SK-N-MC (cell line): ENCODE data around the gene KCNH5.
"Not testable (repeated sequence)": the region's sequence is repeated elsewhere in the genome, so short reads cannot be mapped to it uniquely, and the experiment has no call there.

Experiments used
- DNase-seq: peaks from one replicate; pipeline ENCODE4 v3.0.0-alpha.2; 2011; ENCODE audit warnings: low read depth, low spot score
- H3K27ac ChIP-seq: fragments of 200-600 bp; sonication (generic); 2 replicates; pipeline ENCODE4 v1.5.1; 2016; ENCODE audit warnings: mixed run types
- H3K36me3 ChIP-seq: fragments of 200-600 bp; sonication (generic); 2 replicates; pipeline ENCODE4 v1.6.1; 2017; ENCODE audit warnings: antibody characterized with exemption, low read length, mixed read lengths; ENCODE audit not compliant: insufficient read depth
- H3K4me3 ChIP-seq: fragments of 200-600 bp; sonication (generic); 2 replicates; pipeline ENCODE4 v1.5.1; 2016
- H3K9ac ChIP-seq: fragments of 200-600 bp; sonication (generic); 2 replicates; pipeline ENCODE4 v1.8.0; 2017; ENCODE audit warnings: mixed run types, mixed read lengths; ENCODE audit not compliant: insufficient read length
- H3K9me3 ChIP-seq: fragments of 200-600 bp; sonication (generic); 2 replicates; pipeline ENCODE4 v1.6.1; 2017; ENCODE audit warnings: low read depth, mild to moderate bottlenecking, antibody characterized with exemption, low read length, moderate library complexity, mixed read lengths
- EZH2 ChIP-seq: fragments of 200-600 bp; sonication (generic); IDR thresholded peaks from one replicate; pipeline ENCODE4 v1.6.1; 2017; ENCODE audit warnings: antibody characterized with exemption
- FOXP2 ChIP-seq: optimal IDR thresholded peaks from 2 replicates; pipeline ENCODE3; 2011; ENCODE audit warnings: mild to moderate bottlenecking, moderate library complexity; ENCODE audit not compliant: insufficient read depth; ENCODE audit errors: extremely low read length, control extremely low read depth
- POLR2AphosphoS5 ChIP-seq: IDR thresholded peaks from 2 replicates; pipeline ENCODE4 v1.6.1; 2012; ENCODE audit warnings: mild to moderate bottlenecking, low read depth, low read length, borderline replicate concordance

KCNH5 gene

DNA sequence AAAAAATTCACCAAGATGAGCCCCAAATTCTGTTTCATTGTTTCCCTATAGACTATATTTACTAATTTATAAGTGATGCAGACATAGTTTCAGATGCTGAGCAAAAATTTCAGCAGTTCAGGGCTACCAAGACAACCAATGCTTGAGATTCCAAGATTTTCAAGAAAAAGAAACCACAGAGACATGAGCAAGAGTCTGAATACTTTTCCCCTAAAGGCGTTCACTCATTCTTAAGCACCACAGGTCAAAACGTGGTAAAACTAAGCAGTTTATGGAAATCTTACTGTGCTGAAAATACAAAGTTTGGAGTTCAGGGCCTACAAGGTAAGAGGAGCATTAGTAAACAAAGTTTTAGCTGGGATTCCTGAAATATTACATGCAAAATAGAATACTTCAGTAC lies 221.2 kb downstream of the KCNH5 start:
- no peak overlapping the region for H3K4me3 ChIP-seq
- no peak for DNase-seq
- H3K36me3 ChIP-seq: no peaks in the 10 kb centered on the region
- no peak overlapping the region for H3K27ac ChIP-seq
- TF ChIP-seq POLR2AphosphoS5 (no peak), FOXP2 (no peak), EZH2 (no peak)
- H3K9ac ChIP-seq: no peak overlapping the region
- H3K9me3 ChIP-seq: no peaks in the 10 kb centered on the region

DNA sequence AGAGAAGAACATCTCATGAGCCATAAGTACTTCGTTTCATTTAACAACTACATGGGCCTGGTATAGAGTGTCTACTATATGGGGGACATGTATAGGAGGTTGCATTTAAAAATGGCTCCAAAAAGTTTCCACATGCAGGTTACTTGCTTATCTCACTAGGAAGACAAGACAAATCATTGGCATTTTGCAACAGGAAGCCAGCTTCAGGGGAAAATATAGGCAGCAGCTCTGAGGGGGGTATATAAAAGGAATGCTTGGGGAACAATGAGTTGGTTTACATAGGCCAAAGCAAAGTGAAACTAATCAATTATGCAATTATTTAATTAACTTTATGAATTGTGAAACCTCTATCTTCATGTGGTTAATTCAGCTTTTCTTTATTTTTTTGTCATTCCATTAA lies 225.3 kb downstream of the KCNH5 start:
- Histone ChIP-seq H3K9ac (no peak overlapping the region), H3K9me3 (no peaks in the 10 kb centered on the region), H3K4me3 (no peak overlapping the region), H3K27ac (no peak overlapping the region), H3K36me3 (no peaks in the 10 kb centered on the region)
- no peak for DNase-seq
- no peak for TF ChIP-seq EZH2

DNA sequence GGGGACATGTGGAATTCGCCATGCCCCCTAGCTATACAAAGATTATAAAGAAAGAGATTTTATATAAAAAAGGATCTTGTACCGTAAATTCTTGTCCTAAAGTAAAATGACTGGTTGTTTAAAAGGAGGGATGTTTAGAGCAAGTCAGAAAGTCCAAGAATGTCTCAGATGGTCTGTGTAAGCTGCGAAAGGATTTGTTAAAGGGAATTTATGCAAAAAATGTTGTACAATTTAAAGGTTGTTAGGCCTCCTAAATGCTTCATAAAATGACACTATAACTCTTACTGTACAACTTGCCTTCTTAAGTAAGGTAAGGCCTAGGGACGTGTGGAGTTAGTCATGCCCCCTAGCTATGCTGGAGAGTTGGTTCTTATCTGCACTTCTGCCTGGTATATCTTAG lies 237.6 kb downstream of the KCNH5 start:
- Histone ChIP-seq H3K27ac (no peak overlapping the region), H3K36me3 (no peaks in the 10 kb centered on the region), H3K4me3 (no peak overlapping the region), H3K9me3 (no peaks in the 10 kb centered on the region), H3K9ac (no peak overlapping the region)
- no peak for DNase-seq
- TF ChIP-seq POLR2AphosphoS5 (no peak), EZH2 (no peak), FOXP2 (no peak)

DNA sequence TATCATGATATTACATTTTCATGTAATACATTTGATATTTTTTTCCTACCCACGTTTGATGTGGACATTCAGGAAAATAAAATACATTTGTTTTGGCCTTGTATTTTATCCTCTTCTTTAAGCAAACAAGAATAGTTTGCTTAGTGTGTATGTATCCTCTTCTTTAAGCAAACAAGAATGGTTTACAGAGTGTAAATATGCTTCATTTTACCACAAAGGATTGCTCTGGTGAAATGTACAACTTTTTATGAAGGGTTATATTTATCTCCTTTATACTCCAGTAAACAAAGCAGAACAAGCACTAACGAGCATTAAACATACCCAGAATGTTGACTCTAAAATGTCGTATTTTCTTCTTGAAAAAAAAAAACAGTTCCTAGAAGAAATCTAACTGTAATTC lies 244.7 kb downstream of the KCNH5 start:
- TF ChIP-seq POLR2AphosphoS5 (no peak), EZH2 (no peak), FOXP2 (no peak)
- H3K9ac ChIP-seq: no peak overlapping the region
- H3K27ac ChIP-seq: no peak overlapping the region
- no peak for DNase-seq
- no peaks in the 10 kb centered on the region for H3K36me3 ChIP-seq
- H3K9me3 ChIP-seq: no peaks in the 10 kb centered on the region
- H3K4me3 ChIP-seq: no peak overlapping the region

DNA sequence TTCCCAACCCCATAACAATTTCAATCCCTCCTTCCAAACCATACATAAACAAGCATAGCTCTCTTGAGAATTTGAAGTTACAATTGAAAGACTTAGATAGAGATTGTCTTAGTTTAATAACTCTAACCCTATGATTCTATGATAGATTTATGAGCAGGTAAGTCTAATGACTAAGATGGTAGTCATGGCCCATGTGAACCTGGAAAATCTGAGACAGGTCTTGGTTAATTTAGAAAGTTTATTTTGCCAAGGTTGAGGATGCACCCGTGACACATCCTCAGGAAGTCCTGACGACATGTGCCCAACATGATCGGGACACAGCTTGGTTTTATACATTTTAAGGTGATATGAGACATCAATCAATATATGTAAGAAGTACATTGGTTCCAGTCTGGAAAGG lies 248.8 kb downstream of the KCNH5 start:
- DNase-seq: no peak
- Histone ChIP-seq H3K9ac (no peak overlapping the region), H3K27ac (no peak overlapping the region), H3K36me3 (no peaks in the 10 kb centered on the region), H3K9me3 (no peaks in the 10 kb centered on the region), H3K4me3 (no peak overlapping the region)
- no peak for TF ChIP-seq POLR2AphosphoS5
- no peak for TF ChIP-seq FOXP2
- no peak for TF ChIP-seq EZH2

DNA sequence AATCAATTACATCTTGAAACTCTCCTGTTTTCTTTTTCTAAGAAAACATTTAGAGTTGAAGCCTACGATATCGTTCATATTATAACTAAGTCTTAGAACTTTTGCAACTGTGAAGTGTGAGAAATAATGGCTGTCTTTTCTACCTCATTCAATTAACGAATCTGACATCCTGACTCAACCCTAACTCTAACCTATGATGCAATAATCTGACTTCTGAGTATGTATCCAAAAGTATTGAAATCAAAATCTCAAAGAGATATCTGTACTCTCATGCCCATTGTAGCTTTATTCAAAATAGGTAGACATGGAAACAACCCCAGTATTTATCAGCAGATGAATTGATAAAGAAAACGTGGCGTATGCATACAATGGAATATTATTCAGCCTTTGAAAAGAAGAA lies 252.7 kb downstream of the KCNH5 start:
- TF ChIP-seq FOXP2: no peak
- TF ChIP-seq POLR2AphosphoS5: no peak
- no peak for TF ChIP-seq EZH2
- Histone ChIP-seq H3K27ac (no peak overlapping the region), H3K9me3 (no peaks in the 10 kb centered on the region; the same call in 1 of the 2 replicates), H3K9ac (no peak overlapping the region), H3K4me3 (no peak overlapping the region), H3K36me3 (no peaks in the 10 kb centered on the region)
- no peak for DNase-seq

DNA sequence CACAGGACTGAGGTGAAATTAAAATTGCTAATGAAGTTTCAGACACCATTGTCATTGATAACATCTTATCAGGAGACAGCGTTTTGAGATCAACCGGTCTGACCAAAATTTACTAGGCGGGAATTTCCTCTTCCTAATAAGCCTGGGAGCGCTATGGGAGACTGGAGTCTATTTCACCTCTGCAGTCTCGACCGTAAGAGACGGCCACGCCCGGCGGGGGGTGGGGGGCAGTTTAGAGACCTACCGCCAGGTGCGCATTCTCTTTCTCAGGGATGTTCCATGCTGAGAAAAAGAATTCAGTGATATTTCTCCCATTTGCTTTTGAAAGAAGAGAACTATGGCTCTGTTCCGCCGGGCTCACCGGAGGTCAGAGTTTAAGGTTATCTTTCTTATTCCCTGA lies 263.9 kb downstream of the KCNH5 start:
- H3K9me3 ChIP-seq, DNase-seq, H3K27ac ChIP-seq, H3K9ac ChIP-seq, H3K36me3 ChIP-seq, H3K4me3 ChIP-seq: not testable (repeated sequence)

DNA sequence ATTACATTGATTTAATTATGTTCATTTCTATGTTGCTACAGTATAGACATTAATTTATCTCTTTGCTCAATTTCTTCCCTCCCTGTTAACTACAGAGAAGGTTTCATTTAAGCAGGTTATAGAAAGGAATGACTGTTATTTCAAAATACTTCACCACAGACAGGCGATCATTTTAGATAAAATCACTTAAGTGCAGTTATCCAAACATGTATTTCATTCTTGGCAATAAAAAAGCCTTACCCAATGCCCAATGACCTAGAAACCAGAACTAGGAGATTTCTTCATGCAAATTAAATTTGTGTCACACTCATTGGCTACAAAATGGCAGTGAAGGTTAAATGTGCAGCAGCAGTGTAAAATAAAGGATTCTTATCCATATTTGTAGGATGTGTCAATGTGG lies 266.4 kb downstream of the KCNH5 start:
- DNase-seq: no peak
- Histone ChIP-seq H3K36me3 (no peaks in the 10 kb centered on the region), H3K27ac (no peak overlapping the region), H3K9me3 (no peaks in the 10 kb centered on the region), H3K9ac (no peak overlapping the region), H3K4me3 (no peak overlapping the region)
- TF ChIP-seq POLR2AphosphoS5: no peak
- TF ChIP-seq FOXP2: no peak
- no peak for TF ChIP-seq EZH2

DNA sequence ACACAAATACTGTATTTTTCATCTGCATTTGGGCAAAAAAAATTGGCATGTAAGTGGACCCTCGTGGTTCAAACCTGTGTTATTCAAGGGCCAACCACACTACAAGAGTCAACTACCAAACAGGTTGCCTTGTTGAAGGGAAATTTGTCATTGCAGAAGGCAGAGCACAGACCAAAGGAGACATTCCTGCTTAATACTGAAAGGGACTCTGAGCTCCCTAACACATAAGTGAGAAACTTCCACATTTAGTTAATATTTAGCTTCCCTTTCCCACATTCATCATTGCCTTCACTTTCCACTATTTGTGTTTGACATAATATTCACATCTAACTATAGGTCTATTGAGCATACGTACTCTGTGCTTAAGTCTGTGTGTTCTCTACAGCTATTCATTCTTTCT lies 266.9 kb downstream of the KCNH5 start:
- no peak overlapping the region for H3K27ac ChIP-seq
- no peaks in the 10 kb centered on the region for H3K36me3 ChIP-seq
- no peak for TF ChIP-seq POLR2AphosphoS5
- no peak for TF ChIP-seq EZH2
- TF ChIP-seq FOXP2: no peak
- no peaks in the 10 kb centered on the region for H3K9me3 ChIP-seq
- DNase-seq: no peak
- H3K9ac ChIP-seq: no peak overlapping the region
- H3K4me3 ChIP-seq: no peak overlapping the region

DNA sequence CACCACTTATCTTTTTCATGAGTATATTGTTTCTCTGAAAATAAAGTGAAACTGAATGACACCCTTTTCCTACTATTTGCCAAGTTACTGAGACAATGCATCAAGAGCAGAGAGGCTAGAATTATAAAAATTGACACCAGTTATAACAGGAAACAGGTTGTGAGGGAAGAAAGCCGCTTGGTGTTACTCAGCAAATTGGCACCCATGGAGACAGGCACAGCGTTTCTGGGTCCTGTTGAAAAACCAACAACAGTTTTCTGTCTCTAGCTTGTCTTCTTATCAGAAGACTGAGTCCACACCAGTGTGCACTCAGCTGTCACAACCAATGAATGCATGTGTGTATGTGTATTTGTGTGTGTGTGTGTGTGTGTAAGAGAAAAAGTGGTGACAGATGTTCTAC lies 267.7 kb downstream of the KCNH5 start:
- TF ChIP-seq EZH2: no peak
- no peak for TF ChIP-seq POLR2AphosphoS5
- no peak for TF ChIP-seq FOXP2
- H3K36me3 ChIP-seq: no peaks in the 10 kb centered on the region
- DNase-seq: no peak
- H3K9me3 ChIP-seq: no peaks in the 10 kb centered on the region
- H3K27ac ChIP-seq: no peak overlapping the region
- H3K9ac ChIP-seq: no peak overlapping the region
- no peak overlapping the region for H3K4me3 ChIP-seq
